BLaER1 (cell line): Measurements from ENCODE around the gene LGR6.

Experiments
- H3K27ac ChIP-seq: shearing (Covaris generic); formaldehyde crosslinking; 2 replicates; pipeline ENCODE4 v1.8.1; 2022
- H3K27me3 ChIP-seq: shearing (Covaris generic); formaldehyde crosslinking; 2 replicates; pipeline ENCODE4 v1.8.1; 2022
- H3K36me3 ChIP-seq: shearing (Covaris generic); formaldehyde crosslinking; 2 replicates; pipeline ENCODE4 v1.8.1; 2022
- H3K4me1 ChIP-seq: shearing (Covaris generic); formaldehyde crosslinking; 2 replicates; pipeline ENCODE4 v1.8.1; 2022
- H3K4me2 ChIP-seq: shearing (Covaris generic); formaldehyde crosslinking; 2 replicates; pipeline ENCODE4 v1.8.1; 2022
- H3K4me3 ChIP-seq: shearing (Covaris generic); formaldehyde crosslinking; 2 replicates; pipeline ENCODE4 v1.8.1; 2022
- H3K9ac ChIP-seq: shearing (Covaris generic); formaldehyde crosslinking; 2 replicates; pipeline ENCODE4 v1.8.1; 2022
- H3K9me3 ChIP-seq: shearing (Covaris generic); formaldehyde crosslinking; 2 replicates; pipeline ENCODE4 v1.8.1; 2022
- H4K20me1 ChIP-seq: shearing (Covaris generic); formaldehyde crosslinking; 2 replicates; pipeline ENCODE4 v1.8.1; 2022
- Cebpa-rat ChIP-seq: shearing (Covaris generic); IDR thresholded peaks from 2 replicates; pipeline ENCODE4 v1.8.1; 2022

LGR6 gene

GRCh38 chr1:202214089-202214843 is 20.7 kb downstream of the LGR6 start:
- no peaks in the 10 kb centered on the region for H3K9me3 ChIP-seq
- H3K27me3 ChIP-seq, result peaks cover 12% of the 10 kb centered on the region; the same call in 1 of the 2 replicates
- peaks cover 18% of the 10 kb centered on the region; the same call in 1 of the 2 replicates for H4K20me1 ChIP-seq
- H3K4me2 ChIP-seq, result peak overlapping the region; percentile 91
- H3K4me1 ChIP-seq, result peaks cover 43% of the 10 kb centered on the region
- H3K27ac ChIP-seq, result 0 out of 2 replicates have a peak overlapping the region, but pooled peaks have one; percentile 14
- H3K9ac ChIP-seq, result peak overlapping the region; percentile 35; the same call in 1 of the 2 replicates
- TF ChIP-seq Cebpa-rat, result no peak
- no peaks in the 10 kb centered on the region for H3K36me3 ChIP-seq
- H3K4me3 ChIP-seq, result peak overlapping the region; percentile 59

- Histone ChIP-seq H3K4me2 (peak overlapping the region; percentile 91), H3K9me3 (no peaks in the 10 kb centered on the region), H3K27ac (no peak overlapping the region), H3K9ac (no peak overlapping the region), H3K4me3 (no peak overlapping the region), H3K27me3 (peaks cover 12% of the 10 kb centered on the region; the same call in 1 of the 2 replicates), H3K36me3 (no peaks in the 10 kb centered on the region), H3K4me1 (peaks cover 45% of the 10 kb centered on the region), H4K20me1 (peaks cover 18% of the 10 kb centered on the region; the same call in 1 of the 2 replicates)
- no peak for TF ChIP-seq Cebpa-rat
Observed at GRCh38 chr1:202215472-202216130, 22.0 kb downstream of the LGR6 start.

GRCh38 chr1:202216691-202217090 is 23.1 kb downstream of the LGR6 start:
- Histone ChIP-seq H3K4me1 (peaks cover 56% of the 10 kb centered on the region), H3K9ac (peak overlapping the region; percentile 9; the same call in 1 of the 2 replicates), H3K27me3 (peaks cover 12% of the 10 kb centered on the region; the same call in 1 of the 2 replicates), H3K36me3 (no peaks in the 10 kb centered on the region), H3K4me2 (peak overlapping the region; percentile 49), H3K9me3 (no peaks in the 10 kb centered on the region), H4K20me1 (peaks cover 18% of the 10 kb centered on the region; the same call in 1 of the 2 replicates), H3K4me3 (no peak overlapping the region), H3K27ac (no peak overlapping the region; the same call in 1 of the 2 replicates)
- TF ChIP-seq Cebpa-rat, result no peak

GRCh38 chr1:202217516-202217915 is 23.9 kb downstream of the LGR6 start:
- H3K9ac ChIP-seq, result no peak overlapping the region
- H3K4me3 ChIP-seq, result no peak overlapping the region
- H3K4me1 ChIP-seq, result peaks cover 64% of the 10 kb centered on the region
- H3K9me3 ChIP-seq, result no peaks in the 10 kb centered on the region
- H3K4me2 ChIP-seq, result 0 out of 2 replicates have a peak overlapping the region, but pooled peaks have one; percentile 5
- TF ChIP-seq Cebpa-rat, result no peak
- H3K27ac ChIP-seq, result no peak overlapping the region
- peaks cover 18% of the 10 kb centered on the region; the same call in 1 of the 2 replicates for H4K20me1 ChIP-seq
- no peaks in the 10 kb centered on the region for H3K36me3 ChIP-seq
- peaks cover 12% of the 10 kb centered on the region; the same call in 1 of the 2 replicates for H3K27me3 ChIP-seq

GRCh38 chr1:202217951-202218350 is 24.4 kb downstream of the LGR6 start:
- Histone ChIP-seq H3K9ac (no peak overlapping the region), H3K27ac (no peak overlapping the region), H3K27me3 (peaks cover 12% of the 10 kb centered on the region; the same call in 1 of the 2 replicates), H3K4me3 (no peak overlapping the region), H4K20me1 (peaks cover 18% of the 10 kb centered on the region; the same call in 1 of the 2 replicates), H3K4me1 (peaks cover 69% of the 10 kb centered on the region), H3K9me3 (no peaks in the 10 kb centered on the region), H3K4me2 (no peak overlapping the region), H3K36me3 (no peaks in the 10 kb centered on the region)
- no peak for TF ChIP-seq Cebpa-rat

GRCh38 chr1:202220733-202221132 is 27.1 kb downstream of the LGR6 start:
- no peaks in the 10 kb centered on the region for H3K27me3 ChIP-seq
- peaks cover 14% of the 10 kb centered on the region; the same call in 1 of the 2 replicates for H4K20me1 ChIP-seq
- peak overlapping the region; percentile 76 for H3K4me2 ChIP-seq

GRCh38 chr1:202221911-202222909 is 28.6 kb downstream of the LGR6 start:
- Histone ChIP-seq H3K4me2 (peak overlapping the region; percentile 76), H3K4me3 (no peak overlapping the region), H3K4me1 (peaks cover 69% of the 10 kb centered on the region), H3K9me3 (no peaks in the 10 kb centered on the region), H3K36me3 (peaks cover 8% of the 10 kb centered on the region; the same call in 1 of the 2 replicates), H3K9ac (peak overlapping the region; percentile 62; the same call in 1 of the 2 replicates), H3K27ac (peak overlapping the region; percentile 75), H3K27me3 (no peaks in the 10 kb centered on the region), H4K20me1 (no peaks in the 10 kb centered on the region)
- no peak for TF ChIP-seq Cebpa-rat

More at GRCh38 chr1:202220733-202221132, 27.1 kb downstream of the LGR6 start:
- H3K4me3 ChIP-seq, result no peak overlapping the region
- peaks cover 70% of the 10 kb centered on the region for H3K4me1 ChIP-seq
- H3K27ac ChIP-seq, result peak overlapping the region; percentile 75
- no peak for TF ChIP-seq Cebpa-rat
- H3K9me3 ChIP-seq, result no peaks in the 10 kb centered on the region
- no peaks in the 10 kb centered on the region for H3K36me3 ChIP-seq
- no peak overlapping the region for H3K9ac ChIP-seq

GRCh38 chr1:202223121-202223860 is 29.7 kb downstream of the LGR6 start:
- no peak for TF ChIP-seq Cebpa-rat
- peaks cover 15% of the 10 kb centered on the region for H3K36me3 ChIP-seq
- 0 out of 2 replicates have a peak overlapping the region, but pooled peaks have one; percentile 13 for H3K9ac ChIP-seq
- H3K4me1 ChIP-seq, result peaks cover 75% of the 10 kb centered on the region
- peak overlapping the region; percentile 75 for H3K27ac ChIP-seq
- peak overlapping the region; percentile 76 for H3K4me2 ChIP-seq
- no peak overlapping the region for H3K4me3 ChIP-seq
- no peaks in the 10 kb centered on the region for H4K20me1 ChIP-seq
- no peaks in the 10 kb centered on the region for H3K27me3 ChIP-seq
- H3K9me3 ChIP-seq, result no peaks in the 10 kb centered on the region
